Left ventricle myocardium inferior (tissue), 1 donor: Measurements from ENCODE around the gene KIF21B. TPM values are rescaled to one million over a fixed set of nuclear protein-coding genes. Genes with fewer than 3 reads are reported as not detected.

ENCODE experiments used
- DNase-seq: peaks from one replicate; pipeline ENCODE4 v3.0.0-alpha.2; 2020
- H3K27ac ChIP-seq: fragments of 200-600 bp; replicated peaks from 2 replicates; pipeline ENCODE4 v1.8.0; 2021
- H3K27me3 ChIP-seq: fragments of 200-600 bp; 2 replicates; pipeline ENCODE4 v1.8.0; 2021; ENCODE audit warnings: low read depth
- H3K36me3 ChIP-seq: fragments of 200-600 bp; 2 replicates; pipeline ENCODE4 v1.8.0; 2021
- H3K4me1 ChIP-seq: fragments of 200-600 bp; 2 replicates; pipeline ENCODE4 v1.8.0; 2021
- H3K4me3 ChIP-seq: fragments of 200-600 bp; 2 replicates; pipeline ENCODE4 v1.8.0; 2021; ENCODE audit warnings: mild to moderate bottlenecking, moderate library complexity
- H3K9me3 ChIP-seq: fragments of 200-600 bp; replicated peaks from 2 replicates; pipeline ENCODE4 v1.8.0; 2021
- CTCF ChIP-seq: fragments of 200-600 bp; IDR thresholded peaks from 2 replicates; pipeline ENCODE4 v1.8.0; 2021; ENCODE audit warnings: antibody characterized with exemption, mild to moderate bottlenecking, borderline replicate concordance
- intact Hi-C: fragments of 100-400 bp; cut with micrococcal nuclease; formaldehyde crosslinking; loops from one replicate; pipeline ENCODE4 v1.11.0; 2022
- total RNA-seq: library from RNA; stranded (reverse); fragmentation: NEBNext Ultra II Directional; extraction: Animal tissue kit (Norgen Biotek cat#: 25700); gene quantifications from one replicate; pipeline ENCODE4 v1.2.1, GENCODE V29; 2021
- donor health status: DM: no; HTN: yes; CAD: no; lungs with severe emphysema.

The KIF21B gene
- total RNA-seq, 1 donor from 2014 or later, result 0.47 TPM

- Histone ChIP-seq H3K4me3 (no peak overlapping the region), H3K27ac (no peak overlapping the region), H3K9me3 (no peaks in the 10 kb centered on the region), H3K4me1 (no peaks in the 10 kb centered on the region), H3K27me3 (peaks cover 10% of the 10 kb centered on the region), H3K36me3 (no peaks in the 10 kb centered on the region)
- intact Hi-C loops, result no loop called here
- no peak for TF ChIP-seq CTCF
- no peak for DNase-seq
Measured at GRCh38 chr1:200922406-200922805, 101.1 kb downstream of the KIF21B start.

- Histone ChIP-seq H3K27me3 (peaks cover 10% of the 10 kb centered on the region), H3K4me1 (peaks cover 6% of the 10 kb centered on the region), H3K27ac (no peak overlapping the region), H3K9me3 (no peaks in the 10 kb centered on the region), H3K4me3 (no peak overlapping the region), H3K36me3 (no peaks in the 10 kb centered on the region)
- TF ChIP-seq CTCF, result no peak
- intact Hi-C loops, result no loop called here
- DNase-seq, result no peak
Measured at GRCh38 chr1:200921571-200922110, 101.9 kb downstream of the KIF21B start.

Other genes starting within 250 kb of the KIF21B start
- gene GPR25, start 150.7 kb downstream of the KIF21B start, total RNA-seq, result not detected
- 0.05 TPM for gene INAVA, start 128.8 kb downstream of the KIF21B start, total RNA-seq
- not detected for gene CACNA1S, start 88.7 kb upstream of the KIF21B start, total RNA-seq
- gene ASCL5, start 103.5 kb upstream of the KIF21B start, total RNA-seq, result not detected
- gene TMEM9, start 130.8 kb upstream of the KIF21B start, total RNA-seq, result 25.3 TPM
- not detected for gene IGFN1, start 167.1 kb upstream of the KIF21B start, total RNA-seq